ENCODE results near the gene AHNAK.
A peak's percentile ranks its signal among the peaks of the same experiment; 100 is the strongest.
"Not testable (repeated sequence)": the region's sequence is repeated elsewhere in the genome, so short reads cannot be mapped to it uniquely, and the experiment has no call there.

The AHNAK gene

DNA sequence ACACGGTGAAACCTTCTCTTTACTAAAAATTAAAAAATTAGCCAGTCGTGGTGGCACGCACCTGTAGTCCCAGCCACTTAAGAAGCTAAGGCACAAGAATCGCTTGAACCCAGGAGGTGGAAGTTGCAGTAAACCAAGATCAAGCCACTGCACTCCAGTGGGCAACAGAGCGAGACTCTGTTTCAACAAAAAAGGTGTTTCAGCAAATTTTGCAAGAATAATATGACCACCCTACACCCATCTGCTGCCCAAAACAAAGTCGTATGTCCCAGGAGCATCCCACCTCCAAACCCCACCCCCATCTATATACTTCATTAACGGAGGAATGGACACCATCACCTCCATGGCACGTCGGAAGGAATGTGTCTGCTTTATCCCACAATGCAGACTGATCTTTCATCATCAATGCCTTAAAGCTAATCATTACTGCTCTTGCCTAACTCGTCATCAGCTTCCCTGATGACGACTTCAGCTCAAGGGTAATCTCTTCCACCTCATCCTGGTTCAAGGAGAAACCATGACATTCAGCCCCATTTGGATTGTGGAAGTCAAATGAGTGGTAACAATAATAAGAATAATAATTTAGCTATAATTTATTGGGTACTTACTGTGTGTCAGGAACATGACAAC, 93.7 kb downstream of the AHNAK start:
- no peak for DNase-seq

GRCh38 chr11:62452261-62452660, 94.3 kb downstream of the AHNAK start:
- DNase-seq, result no peak

DNA sequence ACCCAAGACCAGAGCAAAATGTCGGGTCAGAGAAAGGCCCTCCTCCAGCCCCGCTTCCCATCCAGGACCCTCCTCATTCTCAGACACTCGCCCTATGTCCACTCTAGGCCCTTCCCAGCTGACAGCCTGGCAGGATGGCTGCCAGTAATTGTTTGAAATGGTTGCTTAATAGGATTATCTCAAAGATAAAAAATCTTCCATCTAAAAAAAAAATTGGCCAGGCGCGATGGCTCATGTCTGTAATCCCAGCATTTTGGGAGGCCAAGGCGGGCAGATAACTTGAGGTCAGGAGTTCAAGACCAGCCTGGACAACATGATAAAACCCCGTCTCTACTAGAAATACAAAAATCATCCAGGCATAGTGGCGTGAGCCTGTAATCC, 95.4 kb downstream of the AHNAK start:
- no peak for DNase-seq

- DNase-seq, result no peak
Observed at GRCh38 chr11:62450543-62451240, 95.9 kb downstream of the AHNAK start.

DNA sequence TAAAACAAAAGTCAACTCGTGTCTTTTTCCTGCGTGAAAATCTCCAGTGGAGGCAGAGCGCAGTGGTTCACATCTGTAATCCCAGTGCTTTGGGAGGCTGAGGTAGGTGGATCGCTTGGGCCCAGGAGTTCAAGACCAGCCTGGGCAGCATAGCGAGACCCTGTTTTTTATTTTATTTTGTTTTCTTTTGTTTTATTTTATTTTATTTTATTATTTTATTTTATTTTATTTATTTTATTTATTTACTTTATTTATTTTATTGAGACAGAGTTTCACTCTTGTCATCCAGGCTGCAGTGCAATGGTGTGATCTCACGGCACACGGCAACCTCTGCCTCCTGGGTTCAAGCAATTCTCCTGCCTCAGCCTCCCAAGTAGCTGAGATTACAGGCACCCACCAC, 96.7 kb downstream of the AHNAK start:
- DNase-seq, result not testable (repeated sequence)

GRCh38 chr11:62449451-62449851, 97.2 kb downstream of the AHNAK start:
- DNase-seq, result no peak

GRCh38 chr11:62446091-62446490, 100.5 kb downstream of the AHNAK start:
- no peak for DNase-seq

- no peak for DNase-seq
Observed at GRCh38 chr11:62445314-62445740, 101.3 kb downstream of the AHNAK start.

- no peak for DNase-seq
Observed at GRCh38 chr11:62444835-62445234, 101.8 kb downstream of the AHNAK start.

- DNase-seq, result peak; percentile 72
Observed at GRCh38 chr11:62444236-62444833, 102.3 kb downstream of the AHNAK start.

- DNase-seq, result no peak
Observed at GRCh38 chr11:62443390-62444235, 103.0 kb downstream of the AHNAK start.

DNA sequence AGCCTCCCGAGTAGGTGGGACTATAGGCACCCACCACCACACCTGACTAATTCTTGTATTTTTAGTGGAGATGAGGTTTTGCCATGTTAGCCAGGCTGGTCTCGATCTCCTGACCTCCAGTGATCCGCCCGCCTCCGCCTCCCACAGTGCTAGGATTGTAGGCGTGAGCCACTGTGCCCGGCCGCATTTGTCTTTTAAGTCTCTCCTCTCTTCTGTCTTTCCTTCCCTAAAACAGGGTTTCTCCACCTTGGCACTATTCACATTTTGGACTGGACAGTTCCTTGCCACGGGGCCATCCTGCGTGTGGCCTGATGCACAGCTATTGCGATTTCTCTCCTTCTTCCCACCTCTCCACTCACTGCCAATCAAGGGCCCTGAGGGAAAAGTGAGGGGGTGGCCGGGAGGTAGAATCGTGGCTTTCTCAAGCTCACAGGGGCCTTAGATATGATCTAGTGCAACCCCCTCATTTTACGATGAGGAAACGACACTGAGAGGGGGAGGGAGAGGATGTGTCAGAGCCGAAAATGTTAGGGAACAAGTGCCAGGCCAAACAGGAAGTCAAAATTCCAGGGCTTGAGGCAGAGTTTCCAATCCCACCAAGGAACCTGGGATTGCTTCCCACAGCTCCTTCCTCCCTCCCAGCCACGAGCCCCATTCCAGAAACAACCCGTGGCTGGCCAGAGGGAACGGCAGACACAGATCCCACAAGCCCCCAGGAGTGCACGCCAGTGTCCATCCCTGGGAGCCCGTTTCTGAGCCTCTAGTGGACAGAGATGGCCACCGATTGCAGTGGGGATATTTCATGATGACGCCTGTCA, 106.6 kb downstream of the AHNAK start:
- no peak for DNase-seq

- DNase-seq, result no peak
Observed at GRCh38 chr11:62438641-62439040, 108.0 kb downstream of the AHNAK start.

- DNase-seq, result no peak
Observed at GRCh38 chr11:62437616-62438015, 109.0 kb downstream of the AHNAK start.

DNA sequence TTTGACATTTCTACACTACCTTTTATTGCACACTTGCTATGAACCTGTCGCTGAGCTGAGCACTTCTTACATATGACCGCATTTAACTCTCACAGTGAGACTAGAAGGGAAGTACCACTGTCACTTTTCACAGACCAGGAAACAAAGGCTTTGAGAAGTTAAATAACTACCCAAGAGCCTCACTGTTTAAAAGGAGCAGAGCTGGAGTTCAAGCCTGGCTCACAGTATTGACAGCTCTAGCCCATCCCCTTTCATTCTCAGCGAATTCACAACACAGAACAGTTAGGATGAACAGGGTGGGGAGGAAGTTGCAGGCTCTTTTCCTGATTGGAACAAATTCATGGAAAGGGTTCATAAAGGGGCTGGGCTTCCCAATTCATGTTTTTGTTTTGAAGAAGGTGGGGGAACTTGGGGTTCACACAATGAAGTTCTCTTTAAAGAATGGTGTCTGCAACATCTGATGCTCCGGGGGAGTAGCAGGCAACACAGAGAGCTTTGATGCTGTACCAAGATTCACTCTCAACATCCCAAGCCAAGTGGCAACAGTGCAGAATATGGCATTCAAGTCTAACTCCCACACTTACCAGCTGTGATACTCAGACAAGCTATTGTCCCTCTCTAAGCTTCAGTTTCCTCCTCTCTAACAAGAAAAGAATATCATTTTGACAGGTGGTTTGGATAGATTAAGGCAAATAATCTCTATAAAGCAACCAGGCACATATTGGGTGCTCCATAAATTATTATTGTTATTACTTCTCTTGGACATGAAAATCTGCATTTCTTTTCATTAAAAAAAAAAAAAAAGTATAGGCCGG, 110.6 kb downstream of the AHNAK start:
- no peak for DNase-seq

DNA sequence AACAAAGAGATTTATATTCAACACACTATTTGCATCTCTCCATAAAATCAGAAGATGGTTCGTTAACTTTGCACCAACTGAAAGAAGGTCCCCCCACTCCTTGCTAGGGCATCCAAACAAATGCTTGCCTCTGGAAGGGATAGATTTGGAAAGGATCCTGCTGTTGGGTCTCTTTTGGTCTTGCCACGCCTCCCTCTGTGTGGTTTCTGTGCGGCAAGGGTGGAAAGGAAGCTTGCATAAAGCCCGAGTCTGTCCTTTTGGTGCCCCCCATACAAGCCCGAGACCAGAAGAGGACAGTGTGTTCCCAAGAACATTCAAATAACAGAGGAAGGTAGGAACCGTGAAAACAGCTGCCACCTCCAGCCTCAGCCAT, 112.7 kb downstream of the AHNAK start:
- DNase-seq, result peak; percentile 55

DNA sequence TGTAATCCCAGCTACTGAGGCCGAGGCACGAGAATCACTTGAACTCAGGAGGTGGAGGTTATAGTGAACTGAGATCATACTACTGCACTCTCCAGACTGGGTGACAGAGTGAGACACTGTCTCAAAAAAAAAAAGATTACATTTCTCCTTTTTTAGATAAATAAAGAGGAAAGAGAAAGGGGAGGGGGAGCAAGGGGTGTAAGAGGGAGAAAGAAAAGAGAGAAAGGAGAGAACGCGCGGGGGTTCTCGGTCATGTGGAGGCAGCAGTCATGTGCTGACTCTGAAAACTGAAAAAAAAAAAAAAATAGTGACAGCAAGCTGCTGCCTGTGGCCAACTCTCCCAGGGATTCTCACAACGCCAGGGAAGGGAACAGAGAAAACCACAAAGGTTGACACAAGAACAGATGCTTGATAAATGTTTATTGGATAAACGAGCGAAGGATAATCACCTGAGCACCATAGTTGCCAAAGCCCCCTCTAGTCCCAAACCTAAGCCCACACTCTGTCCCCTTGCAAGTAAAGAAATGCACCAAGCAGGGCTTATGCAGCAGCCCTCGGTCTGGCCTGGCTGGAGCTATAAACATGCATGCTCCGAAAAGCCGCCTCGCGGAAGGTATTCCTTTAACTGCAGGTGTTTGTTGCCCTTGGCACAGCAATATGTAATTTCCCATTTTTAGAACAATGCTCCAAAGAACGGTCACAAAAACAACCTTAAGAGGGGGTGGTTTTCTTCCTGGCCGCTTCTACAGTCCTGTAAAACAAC, 113.3 kb downstream of the AHNAK start:
- peak; percentile 90 for DNase-seq

DNA sequence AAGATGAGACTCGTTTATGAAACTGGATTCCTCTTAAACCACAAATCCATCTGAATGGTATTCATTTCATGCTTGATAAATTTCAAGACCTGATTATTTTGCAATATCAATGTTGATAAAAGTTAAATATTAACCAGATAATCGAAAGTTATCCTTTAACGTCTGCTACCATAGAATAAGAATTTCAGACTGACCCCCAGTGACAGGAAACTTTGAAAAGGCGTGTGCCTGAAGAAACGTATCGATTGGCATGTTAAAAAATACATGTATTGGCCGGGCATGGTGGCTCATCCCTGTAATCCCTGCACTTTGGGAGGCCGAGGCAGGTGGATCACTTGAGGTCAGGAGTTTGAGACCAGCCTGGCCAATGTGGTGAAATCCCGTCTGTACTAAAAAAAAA, 113.9 kb downstream of the AHNAK start:
- DNase-seq, result no peak

DNA sequence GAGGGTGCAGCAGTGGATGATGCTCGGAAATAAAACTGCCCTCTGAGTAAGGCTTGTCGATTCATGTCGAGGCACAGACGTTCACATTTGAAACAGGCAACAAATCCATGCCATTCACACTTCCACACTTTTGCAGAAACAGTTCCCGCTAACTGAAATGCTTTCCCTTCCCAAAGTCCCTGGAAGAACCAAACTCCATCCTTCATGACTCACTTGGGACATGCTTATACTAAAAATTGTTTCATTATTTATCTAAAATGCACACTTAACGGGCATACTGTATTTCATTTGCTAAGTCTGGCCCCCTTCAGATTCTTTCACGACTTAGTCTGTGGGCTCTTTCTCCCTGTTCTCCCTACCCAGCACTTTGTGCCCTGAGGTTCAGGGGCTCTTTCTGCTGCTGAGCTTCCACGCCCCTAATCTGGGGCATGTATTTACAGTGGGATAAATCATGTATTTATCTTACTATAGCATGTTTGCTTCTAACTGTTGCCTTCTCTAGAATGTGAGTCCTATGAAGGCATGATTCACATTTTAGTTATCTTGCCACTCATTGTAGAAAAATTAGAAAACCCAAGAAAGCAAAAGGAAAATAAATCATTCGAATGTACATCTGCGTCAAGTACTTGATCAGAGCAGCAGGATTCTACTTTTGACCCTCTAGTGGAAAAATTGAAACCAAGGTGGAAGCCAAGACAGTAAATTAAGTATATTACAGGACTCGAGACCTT, 115.3 kb downstream of the AHNAK start:
- no peak for DNase-seq

DNA sequence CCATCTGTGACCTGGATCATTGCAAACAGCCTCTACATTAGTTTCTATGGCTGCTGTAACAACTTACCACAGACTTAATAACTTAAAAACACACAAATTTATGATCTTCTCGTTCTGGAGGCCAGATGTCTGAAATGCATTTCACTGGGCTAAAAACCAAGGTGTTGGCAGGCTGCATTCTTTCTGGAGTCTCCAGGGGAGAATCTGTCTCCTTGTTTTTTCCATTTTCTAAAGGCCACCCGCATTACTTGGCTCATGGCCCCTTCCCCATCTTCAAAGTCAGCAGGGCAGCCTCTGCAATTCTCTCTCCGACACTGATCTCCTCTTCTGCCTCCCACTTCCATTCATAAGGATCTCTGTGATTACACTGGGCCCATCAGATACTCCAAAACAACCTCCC, 116.2 kb downstream of the AHNAK start:
- DNase-seq, result no peak

Data from NCI-H2171 treated with DMSO at 0.1 percent for 48 hours (cell line).